Thymus (tissue), 11 donors: ENCODE data around the gene LYRM9. TPM values are rescaled to one million over a fixed set of nuclear protein-coding genes. Genes with fewer than 3 reads are reported as not detected.
"Not testable (repeated sequence)": the region's sequence is repeated elsewhere in the genome, so short reads cannot be mapped to it uniquely, and the experiment has no call there.

ENCODE experiments used
- DNase-seq, 9 donors: peaks; one replicate each; pipeline ENCODE4 v3.0.0-alpha.2; 2013; ENCODE audit warnings: low spot score in 9 of 9, low read depth in 6 of 9, missing footprints in 1 of 9
- H3K27ac ChIP-seq, 2 donors: one replicate each; pipeline ENCODE4 v1.5.1; 2013; ENCODE audit warnings: control low read depth in 1 of 2, low read depth in 1 of 2, low read length in 1 of 2, mild to moderate bottlenecking in 1 of 2, moderate library complexity in 1 of 2
- H3K27me3 ChIP-seq, 2 donors: one replicate each; pipeline ENCODE4 v1.5.1; 2013; ENCODE audit warnings: low read length in 1 of 2; ENCODE audit not compliant: control insufficient read depth in 2 of 2, insufficient read depth in 1 of 2
- H3K36me3 ChIP-seq, 2 donors: one replicate each; pipeline ENCODE4 v1.5.1; 2013; ENCODE audit warnings: low read length in 1 of 2, mild to moderate bottlenecking in 1 of 2, moderate library complexity in 1 of 2; ENCODE audit not compliant: control insufficient read depth in 2 of 2, insufficient read depth in 2 of 2
- H3K4me1 ChIP-seq, 2 donors: one replicate each; pipeline ENCODE4 v1.5.1; 2013; ENCODE audit warnings: low read length in 2 of 2; ENCODE audit not compliant: control insufficient read depth in 2 of 2, insufficient read depth in 2 of 2
- H3K4me3 ChIP-seq, 2 donors: one replicate each; pipeline ENCODE4 v1.5.1; 2013; ENCODE audit warnings: low read length in 2 of 2, control low read depth in 1 of 2, mild to moderate bottlenecking in 1 of 2
- H3K9me3 ChIP-seq, 2 donors: one replicate each; pipeline ENCODE4 v1.5.1; 2013; ENCODE audit warnings: low read length in 1 of 2, mild to moderate bottlenecking in 1 of 2; ENCODE audit not compliant: control insufficient read depth in 2 of 2, insufficient read depth in 1 of 2
- WGBS: extraction: QIAGEN DNeasy Blood & Tissue Kit; methylation state at CpG from one replicate; pipeline ENCODE4 v1.1.7; 2013; 5-methylcytosine and 5-hydroxymethylcytosine counted together
- polyA plus RNA-seq: library from polyadenylated mRNA; stranded (reverse); fragments of 200-250 nt; gene quantifications from one replicate; pipeline ENCODE4 v1.2.3, GENCODE V29; 2013
- total RNA-seq: library from RNA; stranded (reverse); fragments of 120-200 nt; gene quantifications from one replicate; pipeline ENCODE4 v1.2.4, GENCODE V29; 2013
- donor health status: healthy.

Gene LYRM9
- total and polyA plus RNA-seq, 2 donors, result 3.8 to 27.7 TPM

DNA sequence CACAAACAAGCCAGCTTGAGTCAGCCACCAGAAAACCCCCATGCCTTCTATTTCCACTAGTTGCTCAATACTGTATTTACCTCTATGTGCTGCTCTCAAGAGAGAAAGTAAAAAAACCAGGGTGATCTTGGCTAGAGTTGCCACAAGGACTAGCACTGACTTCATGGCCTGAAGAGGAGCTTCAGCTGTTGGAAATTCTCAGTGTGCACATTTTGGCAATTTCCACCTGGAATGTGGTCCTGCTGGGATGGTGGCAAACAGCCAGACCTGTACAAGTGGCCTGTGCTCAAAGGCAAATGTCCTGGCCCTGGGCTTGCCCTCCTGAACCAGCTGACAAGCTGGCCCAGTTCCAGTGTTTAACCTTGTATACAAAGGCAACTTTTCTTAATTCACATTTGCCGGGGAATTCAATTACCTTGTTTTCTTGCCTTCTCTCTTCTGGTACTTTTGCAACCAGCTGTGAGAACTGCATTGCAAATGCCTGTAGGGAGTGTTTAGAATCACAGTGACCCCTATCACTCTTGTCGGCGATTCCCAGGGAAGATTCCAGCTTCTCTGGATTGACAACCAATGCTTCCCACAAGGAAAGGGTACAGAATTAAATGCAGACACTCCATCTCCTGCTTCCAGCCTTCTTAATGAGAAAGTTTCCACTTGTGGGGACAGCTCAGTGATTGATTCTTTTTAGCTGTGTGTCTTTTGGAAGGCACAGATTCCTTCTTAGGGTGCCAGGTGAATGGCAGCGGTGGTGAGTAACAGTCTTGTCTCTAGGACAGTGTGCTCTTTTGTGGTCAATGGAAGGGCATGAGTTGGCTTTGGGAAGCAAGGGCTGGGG is 53.4 kb downstream of the LYRM9 start:
- not testable (repeated sequence) for H3K4me3 ChIP-seq, DNase-seq
- 75% methylated on average over 1 of the region's 4 CpGs for WGBS

DNA sequence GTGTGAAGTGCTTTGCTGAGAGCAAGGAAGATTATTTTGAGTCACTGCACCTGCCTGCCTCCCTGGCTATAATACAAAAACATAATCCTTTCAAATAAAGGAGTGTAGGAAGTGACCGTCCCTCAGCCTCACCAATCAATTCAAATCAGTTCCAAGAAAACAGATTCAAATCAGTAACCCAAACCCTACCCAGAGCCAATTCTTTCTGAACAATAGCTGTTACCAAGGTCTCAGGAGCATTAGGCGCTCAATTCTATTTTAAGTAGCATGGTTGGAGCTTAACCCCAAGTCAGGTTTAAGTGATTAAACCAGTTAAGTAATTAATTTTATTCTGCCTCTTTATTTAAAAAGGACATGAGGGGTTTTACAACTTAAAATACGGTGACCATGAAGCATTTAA is 54.6 kb downstream of the LYRM9 start:
- WGBS, result 97% methylated on average over 2 of the region's 3 CpGs
- not testable (repeated sequence) for H3K36me3 ChIP-seq, H3K27me3 ChIP-seq, H3K4me3 ChIP-seq, H3K4me1 ChIP-seq, H3K9me3 ChIP-seq, DNase-seq, H3K27ac ChIP-seq

More for the DNA sequence above, 53.4 kb downstream of the LYRM9 start:
- H3K27me3 ChIP-seq, H3K36me3 ChIP-seq, H3K27ac ChIP-seq, H3K4me1 ChIP-seq, H3K9me3 ChIP-seq: not testable (repeated sequence)

GRCh38 chr17:27837769-27838168 is 55.4 kb downstream of the LYRM9 start:
- H3K27me3 ChIP-seq, H3K4me1 ChIP-seq, H3K36me3 ChIP-seq, H3K9me3 ChIP-seq, DNase-seq, H3K27ac ChIP-seq, H3K4me3 ChIP-seq: not testable (repeated sequence)
- 99% methylated on average over 1 of the region's 1 CpG for WGBS

GRCh38 chr17:27836651-27837050 is 56.5 kb downstream of the LYRM9 start:
- Histone ChIP-seq H3K27ac (no peak overlapping the region), H3K4me1 (no peaks in the 10 kb centered on the region), H3K4me3 (no peak overlapping the region), H3K36me3 (no peaks in the 10 kb centered on the region), H3K27me3 (no peaks in the 10 kb centered on the region), H3K9me3 (no peaks in the 10 kb centered on the region)
- DNase-seq, result no peak

- H3K36me3 ChIP-seq, result no peaks in the 10 kb centered on the region
- H3K4me1 ChIP-seq, result no peaks in the 10 kb centered on the region
- no peaks in the 10 kb centered on the region for H3K9me3 ChIP-seq
- no peak overlapping the region for H3K27ac ChIP-seq
- DNase-seq, result no peak
- H3K27me3 ChIP-seq, result no peaks in the 10 kb centered on the region
- WGBS, result 94% methylated on average over 3 of the region's 3 CpGs
- no peak overlapping the region for H3K4me3 ChIP-seq
Measured at GRCh38 chr17:27834571-27834970, 58.6 kb downstream of the LYRM9 start.

- H3K4me3 ChIP-seq, result no peak overlapping the region
- no peaks in the 10 kb centered on the region for H3K4me1 ChIP-seq
- H3K27me3 ChIP-seq, result no peaks in the 10 kb centered on the region
- no peaks in the 10 kb centered on the region for H3K36me3 ChIP-seq
- H3K27ac ChIP-seq, result no peak overlapping the region
- H3K9me3 ChIP-seq, result no peaks in the 10 kb centered on the region
- no peak for DNase-seq
Measured at GRCh38 chr17:27832831-27833230, 60.3 kb downstream of the LYRM9 start.

DNA sequence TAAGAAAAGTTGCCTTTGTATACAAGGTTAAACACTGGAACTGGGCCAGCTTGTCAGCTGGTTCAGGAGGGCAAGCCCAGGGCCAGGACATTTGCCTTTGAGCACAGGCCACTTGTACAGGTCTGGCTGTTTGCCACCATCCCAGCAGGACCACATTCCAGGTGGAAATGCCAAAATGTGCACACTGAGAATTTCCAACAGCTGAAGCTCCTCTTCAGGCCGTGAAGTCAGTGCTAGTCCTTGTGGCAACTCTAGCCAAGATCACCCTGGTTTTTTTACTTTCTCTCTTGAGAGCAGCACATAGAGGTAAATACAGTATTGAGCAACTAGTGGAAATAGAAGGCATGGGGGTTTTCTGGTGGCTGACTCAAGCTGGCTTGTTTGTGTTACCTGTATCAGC is 63.3 kb downstream of the LYRM9 start:
- not testable (repeated sequence) for H3K27me3 ChIP-seq, H3K9me3 ChIP-seq, H3K4me1 ChIP-seq, H3K4me3 ChIP-seq, H3K36me3 ChIP-seq, H3K27ac ChIP-seq, DNase-seq
- WGBS, result 75% methylated on average over 1 of the region's 1 CpG

GRCh38 chr17:27829143-27829711 is 63.9 kb downstream of the LYRM9 start:
- H3K9me3 ChIP-seq, H3K36me3 ChIP-seq, H3K4me1 ChIP-seq, H3K27me3 ChIP-seq, H3K27ac ChIP-seq, DNase-seq, H3K4me3 ChIP-seq: not testable (repeated sequence)
- WGBS, result no CpG with 5 or more reads among the region's 2 CpGs
